HG03139 (cell line): ENCODE measurements around the gene BSND.
A peak's percentile ranks its signal among the peaks of the same experiment; 100 is the strongest.
"Not testable (repeated sequence)": the region's sequence is repeated elsewhere in the genome, so short reads cannot be mapped to it uniquely, and the experiment has no call there.

Experiments
- ATAC-seq: cut with Tn5 transposase; IDR thresholded peaks from one replicate; pipeline ENCODE4 v1.9.1; 2021; ENCODE audit not compliant: unreplicated experiment

The BSND gene

GRCh38 chr1:54998677-54999076 is at the start of gene BSND:
Gene BSND, plus strand, starts transcription at chr1:54998933. Its CDS starts 254 bp downstream, at chr1:54999187.
- ATAC-seq = no peak

GRCh38 chr1:54949053-54949452 is 49.7 kb upstream of the BSND start:
- ATAC-seq = no peak

GRCh38 chr1:54950006-54950368 is 48.7 kb upstream of the BSND start:
- ATAC-seq = no peak

GRCh38 chr1:54950369-54951163 is 48.2 kb upstream of the BSND start:
- ATAC-seq = no peak

- ATAC-seq = no peak
Observed at GRCh38 chr1:54951810-54952226, 46.9 kb upstream of the BSND start.

GRCh38 chr1:54952950-54953718 is 45.6 kb upstream of the BSND start:
- ATAC-seq = no peak

- no peak for ATAC-seq
Observed at GRCh38 chr1:54953846-54954245, 44.9 kb upstream of the BSND start.

- ATAC-seq = no peak
Observed at GRCh38 chr1:54955359-54955758, 43.4 kb upstream of the BSND start.

GRCh38 chr1:54956726-54957125 is 42.0 kb upstream of the BSND start:
- ATAC-seq = no peak

GRCh38 chr1:54959241-54959640 is 39.5 kb upstream of the BSND start:
- ATAC-seq = no peak

- ATAC-seq = no peak
Observed at GRCh38 chr1:54962612-54963395, 35.9 kb upstream of the BSND start.

GRCh38 chr1:54963829-54964228 is 34.9 kb upstream of the BSND start:
- ATAC-seq = not testable (repeated sequence)

GRCh38 chr1:54965624-54966340 is 33.0 kb upstream of the BSND start:
- ATAC-seq = no peak

GRCh38 chr1:54967372-54967771 is 31.4 kb upstream of the BSND start:
- ATAC-seq = no peak

- ATAC-seq = no peak
Observed at GRCh38 chr1:54968551-54968950, 30.2 kb upstream of the BSND start.

GRCh38 chr1:54969879-54970278 is 28.9 kb upstream of the BSND start:
- no peak for ATAC-seq

- peak; percentile 14 for ATAC-seq
Observed at GRCh38 chr1:54970901-54971300, 27.8 kb upstream of the BSND start.

GRCh38 chr1:54971317-54971791 is 27.4 kb upstream of the BSND start:
- peak; percentile 63 for ATAC-seq

GRCh38 chr1:54972436-54972835 is 26.3 kb upstream of the BSND start:
- no peak for ATAC-seq

GRCh38 chr1:54973205-54973921 is 25.4 kb upstream of the BSND start:
- no peak for ATAC-seq
